Right forelimb (tissue), 1 donor: ENCODE measurements around the gene MYOCD.

Experiments
- DNase-seq: peaks from one replicate; pipeline ENCODE4 v3.0.0-alpha.2; 2018

Gene MYOCD

GRCh38 chr17:12721581-12721980 lies 55.9 kb downstream of the MYOCD start:
- DNase-seq: no peak

- DNase-seq: no peak
Measured at GRCh38 chr17:12722282-12722681, 56.6 kb downstream of the MYOCD start.

- no peak for DNase-seq
Measured at GRCh38 chr17:12726131-12726530, 60.4 kb downstream of the MYOCD start.

- no peak for DNase-seq
Measured at GRCh38 chr17:12727076-12727760, 61.5 kb downstream of the MYOCD start.

GRCh38 chr17:12727881-12728280 lies 62.2 kb downstream of the MYOCD start:
- DNase-seq: no peak

GRCh38 chr17:12729086-12729485 lies 63.4 kb downstream of the MYOCD start:
- no peak for DNase-seq

- DNase-seq: no peak
Measured at GRCh38 chr17:12730421-12730820, 64.7 kb downstream of the MYOCD start.

- DNase-seq: no peak
Measured at GRCh38 chr17:12730931-12731521, 65.3 kb downstream of the MYOCD start.

- no peak for DNase-seq
Measured at GRCh38 chr17:12731839-12732238, 66.1 kb downstream of the MYOCD start.

- no peak for DNase-seq
Measured at GRCh38 chr17:12732366-12732765, 66.7 kb downstream of the MYOCD start.

- DNase-seq: no peak
Measured at GRCh38 chr17:12734926-12735325, 69.2 kb downstream of the MYOCD start.

- DNase-seq: no peak
Measured at GRCh38 chr17:12735517-12735916, 69.8 kb downstream of the MYOCD start.

GRCh38 chr17:12736526-12736925 lies 70.8 kb downstream of the MYOCD start:
- DNase-seq: no peak

- no peak for DNase-seq
Measured at GRCh38 chr17:12737740-12738469, 72.2 kb downstream of the MYOCD start.

- DNase-seq: no peak
Measured at GRCh38 chr17:12738624-12739023, 72.9 kb downstream of the MYOCD start.

GRCh38 chr17:12739500-12739899 lies 73.8 kb downstream of the MYOCD start:
- no peak for DNase-seq

- no peak for DNase-seq
Measured at GRCh38 chr17:12743046-12743445, 77.4 kb downstream of the MYOCD start.

- no peak for DNase-seq
Measured at GRCh38 chr17:12744298-12744697, 78.6 kb downstream of the MYOCD start.

GRCh38 chr17:12744786-12745185 lies 79.1 kb downstream of the MYOCD start:
- no peak for DNase-seq

- DNase-seq: no peak
Measured at GRCh38 chr17:12745486-12745885, 79.8 kb downstream of the MYOCD start.

GRCh38 chr17:12756786-12757185 lies 91.1 kb downstream of the MYOCD start:
- no peak for DNase-seq

GRCh38 chr17:12759090-12759489 lies 93.4 kb downstream of the MYOCD start:
- DNase-seq: no peak

GRCh38 chr17:12765548-12765947 lies 99.9 kb downstream of the MYOCD start:
- no peak for DNase-seq

GRCh38 chr17:12768255-12768654 lies 102.6 kb downstream of the MYOCD start:
- DNase-seq: no peak
